Measurements from ENCODE around the gene GLTP.

Gene GLTP

GRCh38 chr12:109842021-109842420 is 38.3 kb downstream of the GLTP start:
- no peak for DNase-seq (ENCODE audit: low read depth)
- H3K4me3 ChIP-seq (ENCODE audit: low read depth, low read length): no peak overlapping the region
- TF ChIP-seq CTCF (conservative IDR thresholded peaks at IDR 0.05; ENCODE audit: low read depth, low read length): no peak

DNA sequence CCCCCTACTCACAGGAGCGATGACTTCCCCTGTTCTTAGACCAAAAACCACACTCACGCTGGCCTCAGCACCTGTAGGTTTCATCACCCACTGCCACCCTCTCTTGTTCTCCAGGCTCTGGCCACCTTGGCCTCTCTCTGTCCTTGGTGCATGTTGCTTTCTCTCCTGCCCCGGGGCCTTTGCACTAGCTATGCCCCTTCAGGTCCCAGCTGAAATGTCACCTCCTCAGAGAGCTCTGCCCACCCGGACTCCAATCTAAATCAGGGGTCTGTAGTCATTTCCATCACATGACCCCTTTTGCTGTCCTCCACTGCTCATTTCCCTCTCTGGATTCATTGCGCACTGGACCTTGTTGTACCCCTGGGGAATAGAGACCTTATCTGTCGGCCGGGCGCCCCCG is 39.0 kb downstream of the GLTP start:
- TF ChIP-seq CTCF (conservative IDR thresholded peaks at IDR 0.05; ENCODE audit: low read depth, low read length): no peak
- no peak for DNase-seq (ENCODE audit: low read depth)
- H3K4me3 ChIP-seq (ENCODE audit: low read depth, low read length): no peak overlapping the region

- TF ChIP-seq CTCF (conservative IDR thresholded peaks at IDR 0.05; ENCODE audit: low read depth, low read length): no peak
- no peak overlapping the region for H3K4me3 ChIP-seq (ENCODE audit: low read depth, low read length)
- no peak for DNase-seq (ENCODE audit: low read depth)
These were observed 39.9 kb downstream of the GLTP start for GRCh38 chr12:109840305-109841074.

GRCh38 chr12:109839444-109839843 is 40.9 kb downstream of the GLTP start:
- no peak for DNase-seq (ENCODE audit: low read depth)
- TF ChIP-seq CTCF (conservative IDR thresholded peaks at IDR 0.05; ENCODE audit: low read depth, low read length): no peak
- H3K4me3 ChIP-seq (ENCODE audit: low read depth, low read length): no peak overlapping the region

- no peak for DNase-seq (ENCODE audit: low read depth)
- no peak for TF ChIP-seq CTCF (conservative IDR thresholded peaks at IDR 0.05; ENCODE audit: low read depth, low read length)
- H3K4me3 ChIP-seq (ENCODE audit: low read depth, low read length): no peak overlapping the region
These were observed 43.4 kb downstream of the GLTP start for GRCh38 chr12:109836916-109837315.

DNA sequence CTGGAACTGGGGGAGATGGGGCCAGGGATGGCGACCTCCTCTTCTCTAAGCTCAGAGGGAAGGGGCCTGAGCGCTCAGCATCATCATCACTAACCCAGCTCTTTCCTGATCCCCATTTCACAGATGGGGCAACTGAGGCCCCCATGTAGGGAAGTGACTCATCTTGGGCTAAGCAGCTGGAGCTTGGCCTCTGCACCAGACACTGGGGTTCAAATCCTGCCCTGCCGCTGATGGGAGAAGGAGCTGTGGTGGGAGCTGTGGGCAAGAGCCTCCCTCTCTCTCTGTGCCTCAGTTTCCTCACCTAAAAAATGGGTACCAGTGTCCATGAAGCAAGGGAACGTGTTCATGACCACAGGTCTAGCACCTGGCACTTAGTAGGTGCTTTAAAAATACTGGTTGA is 44.5 kb downstream of the GLTP start:
- TF ChIP-seq CTCF (conservative IDR thresholded peaks at IDR 0.05; ENCODE audit: low read depth, low read length): no peak
- no peak overlapping the region for H3K4me3 ChIP-seq (ENCODE audit: low read depth, low read length)
- no peak for DNase-seq (ENCODE audit: low read depth)

All from choroid plexus epithelial cell (primary cell).